Fibroblast of skin of scalp (primary cell): ENCODE results near the gene EBF3.

ENCODE experiments used
- DNase-seq: peaks from one replicate; pipeline ENCODE4 v3.0.0-alpha.2; 2013

The EBF3 gene

DNA sequence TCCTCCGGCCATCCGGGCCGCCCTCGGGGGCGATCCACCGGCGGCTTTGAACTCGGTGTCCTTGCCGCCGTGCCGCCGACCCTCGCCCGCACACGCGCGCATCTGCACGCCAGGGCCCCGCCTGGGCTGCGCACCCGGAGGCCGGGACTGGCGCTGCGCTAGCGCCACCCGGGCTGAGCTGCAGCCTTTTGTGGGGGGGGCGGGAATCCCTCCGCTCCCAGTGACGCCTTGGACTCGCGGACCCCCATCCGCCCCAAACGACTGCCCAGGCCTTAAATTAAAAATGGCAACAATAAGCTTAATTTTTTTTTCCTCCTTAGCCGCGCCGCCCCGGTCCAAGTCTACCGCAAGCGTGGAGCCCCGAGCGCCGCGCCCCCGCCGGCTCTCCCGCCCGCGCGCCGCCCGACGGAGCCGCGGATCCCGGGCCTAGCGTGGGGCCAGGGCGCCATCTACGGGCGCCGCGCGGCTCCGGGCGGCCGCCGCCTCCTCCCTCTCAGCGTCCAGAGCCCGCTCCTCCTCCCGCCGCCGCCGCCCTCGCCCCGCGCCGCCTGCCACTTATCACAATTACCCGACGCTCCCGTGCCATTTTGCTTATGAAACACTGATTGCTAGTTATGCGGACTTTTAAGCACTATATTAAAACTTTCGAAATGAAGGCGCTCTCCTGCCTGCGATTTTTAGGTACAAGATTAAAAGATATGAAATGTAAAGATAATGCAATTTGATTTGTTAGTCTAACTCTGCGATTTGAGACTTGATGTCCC is 7.5 kb upstream of the EBF3 start:
- peak; percentile 57 for DNase-seq

DNA sequence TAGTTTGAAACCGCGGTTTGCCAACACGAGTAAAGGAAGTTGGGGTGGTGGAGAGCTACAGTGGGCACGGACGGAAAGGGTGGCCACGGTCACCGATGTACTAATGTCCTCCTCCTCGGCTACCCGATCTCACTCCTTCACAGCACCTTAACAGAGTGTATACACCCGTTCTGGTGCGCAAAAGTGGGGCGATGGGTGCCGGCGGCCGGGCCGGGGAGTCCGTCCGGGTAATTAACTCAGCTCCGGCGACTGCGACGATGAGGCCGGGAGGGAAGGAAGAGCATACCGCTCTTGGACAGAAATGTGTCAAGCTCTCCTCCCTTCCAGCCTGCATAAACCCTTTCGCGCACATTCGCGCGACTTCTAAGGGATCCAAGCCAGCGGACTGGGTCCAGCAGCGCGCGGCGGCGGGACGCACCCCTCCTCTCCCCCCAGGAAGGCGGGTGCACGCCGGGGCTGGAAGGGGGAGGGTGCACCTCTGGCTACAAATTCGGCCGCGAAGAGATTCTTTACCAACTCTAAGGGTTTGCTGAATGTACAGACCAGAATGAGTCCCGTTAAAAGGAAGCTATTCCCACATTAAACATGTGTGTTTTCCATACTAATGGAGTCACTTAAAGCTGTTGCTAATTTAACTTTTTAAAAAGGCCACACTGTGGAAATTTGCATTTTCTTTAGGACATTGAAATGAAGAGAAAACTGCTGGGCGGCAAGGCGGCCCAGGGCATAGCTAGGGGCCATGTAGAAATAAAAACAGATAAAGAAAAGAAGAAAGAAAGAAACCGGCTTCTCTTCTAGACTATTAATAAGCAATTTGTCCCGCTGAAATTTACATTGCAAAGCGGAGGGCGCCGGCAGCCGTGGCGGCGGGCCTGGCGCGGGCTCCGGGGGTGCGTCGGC is 6.6 kb upstream of the EBF3 start:
- DNase-seq, result no peak

DNA sequence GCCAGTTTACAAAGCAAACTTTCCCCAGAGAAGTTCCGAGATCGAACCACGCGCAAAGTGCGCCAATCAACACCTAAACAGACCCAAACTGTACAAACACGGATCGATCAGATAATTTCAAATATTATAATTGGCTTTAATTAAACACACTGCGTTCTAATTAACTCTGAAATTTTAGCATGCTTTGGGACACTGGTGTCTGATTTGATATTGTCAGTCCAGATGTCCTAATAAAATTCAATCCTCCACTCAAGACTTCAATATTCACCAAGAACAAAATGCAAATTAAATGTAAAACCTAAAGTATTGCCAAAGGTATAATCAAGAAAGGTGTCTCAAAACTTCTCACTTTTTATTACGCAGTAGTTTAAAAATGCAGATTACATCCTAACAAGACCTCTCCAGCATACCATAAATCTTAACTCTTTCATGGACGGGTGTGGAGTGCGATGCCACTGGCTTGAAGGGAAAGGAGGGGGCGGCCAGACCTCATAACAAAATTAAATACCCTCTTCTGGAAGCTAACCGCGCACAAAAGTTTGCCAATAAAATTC is 5.9 kb upstream of the EBF3 start:
- no peak for DNase-seq

DNA sequence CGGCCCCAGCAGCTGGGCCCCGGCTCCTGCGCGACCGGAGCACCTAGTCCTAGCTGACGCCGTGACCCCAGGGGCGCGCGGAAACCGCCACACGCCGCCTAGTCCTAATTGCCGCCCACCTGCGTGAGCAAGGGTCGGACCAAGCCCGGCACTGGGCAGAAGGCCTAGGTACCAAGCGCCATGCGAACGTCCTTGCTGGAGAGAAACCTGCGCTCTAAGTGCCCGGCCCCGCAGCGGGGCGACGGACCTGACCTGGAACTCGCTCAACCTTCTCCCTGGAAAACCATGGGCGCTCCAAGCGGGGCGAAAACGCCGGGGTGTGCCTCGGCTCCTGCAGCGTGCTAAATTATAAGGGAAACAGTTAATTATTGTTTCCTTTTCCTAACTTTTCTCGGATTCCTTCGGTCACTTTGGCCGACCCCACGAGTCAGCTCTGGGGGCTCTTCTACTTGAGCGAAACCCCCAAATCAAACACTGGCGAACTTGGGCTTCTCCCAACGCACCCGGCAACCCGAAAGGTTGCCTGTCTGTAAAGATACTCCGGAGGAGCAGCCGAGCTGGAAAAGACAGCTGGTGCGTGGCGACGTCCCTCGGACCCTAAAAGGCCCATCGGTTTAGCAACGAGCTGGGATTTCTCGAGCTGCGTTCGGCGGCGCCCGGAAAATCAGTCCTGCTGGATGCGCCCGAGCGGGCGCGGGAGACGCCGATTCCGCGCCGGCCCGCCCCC is 5.3 kb upstream of the EBF3 start:
- DNase-seq, result no peak

DNA sequence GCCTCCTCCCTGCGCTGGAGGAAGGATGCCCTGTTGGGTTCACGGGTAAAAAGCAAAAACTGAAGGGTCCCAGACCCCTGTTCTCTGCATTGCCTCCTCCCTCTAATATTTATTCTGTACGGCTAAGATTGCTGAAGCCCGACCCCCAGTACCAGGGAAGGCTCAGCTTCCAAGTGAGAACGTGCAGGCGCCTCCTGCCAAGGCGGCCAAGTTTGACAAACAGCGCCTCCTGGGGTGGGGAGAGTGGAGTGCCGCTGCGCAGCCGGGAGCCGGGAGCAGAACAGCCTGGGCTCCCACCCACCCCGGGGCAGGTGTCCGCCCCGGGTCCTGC is 4.7 kb upstream of the EBF3 start:
- peak; percentile 54 for DNase-seq

DNA sequence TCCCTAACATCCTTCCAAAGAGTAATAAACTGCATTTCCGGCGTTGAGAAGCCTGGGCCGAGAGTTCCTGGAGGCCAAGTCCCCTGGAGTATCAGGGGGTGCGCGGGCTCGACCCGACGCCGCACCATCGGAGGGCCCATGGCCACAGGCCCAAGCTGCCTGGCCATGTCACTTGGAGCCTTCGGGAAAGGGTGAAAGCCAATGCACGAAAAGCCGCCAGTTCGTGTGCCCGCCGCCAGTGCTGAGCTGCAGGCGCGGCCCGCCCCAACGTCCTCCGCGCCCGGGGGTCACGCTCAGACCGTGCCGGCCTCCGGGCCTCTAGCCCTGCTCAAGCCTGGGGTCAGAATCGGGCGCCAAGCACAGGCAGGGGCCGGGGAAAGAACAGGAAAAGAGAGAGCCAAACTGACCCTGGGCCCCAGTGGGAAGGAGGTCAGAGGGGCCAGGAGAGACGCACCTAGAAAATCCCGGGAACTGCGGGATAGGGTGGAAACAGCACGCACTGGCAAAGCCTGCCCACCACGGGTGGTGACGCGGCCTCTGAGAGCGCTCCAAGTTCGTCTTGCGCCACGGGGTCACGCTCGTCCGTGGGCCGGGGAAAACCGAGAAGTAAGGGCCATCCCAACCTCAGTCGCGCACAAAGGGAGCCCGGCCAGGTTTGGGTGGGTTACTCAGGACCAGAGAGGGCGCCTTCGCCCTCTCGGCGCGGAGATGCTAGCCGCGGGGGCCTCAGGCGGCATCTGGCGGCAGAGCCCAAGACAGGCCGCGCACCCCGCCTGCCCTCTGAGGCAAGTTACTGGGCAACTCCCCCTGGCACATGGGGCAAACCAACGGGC is 4.2 kb upstream of the EBF3 start:
- DNase-seq, result no peak

DNA sequence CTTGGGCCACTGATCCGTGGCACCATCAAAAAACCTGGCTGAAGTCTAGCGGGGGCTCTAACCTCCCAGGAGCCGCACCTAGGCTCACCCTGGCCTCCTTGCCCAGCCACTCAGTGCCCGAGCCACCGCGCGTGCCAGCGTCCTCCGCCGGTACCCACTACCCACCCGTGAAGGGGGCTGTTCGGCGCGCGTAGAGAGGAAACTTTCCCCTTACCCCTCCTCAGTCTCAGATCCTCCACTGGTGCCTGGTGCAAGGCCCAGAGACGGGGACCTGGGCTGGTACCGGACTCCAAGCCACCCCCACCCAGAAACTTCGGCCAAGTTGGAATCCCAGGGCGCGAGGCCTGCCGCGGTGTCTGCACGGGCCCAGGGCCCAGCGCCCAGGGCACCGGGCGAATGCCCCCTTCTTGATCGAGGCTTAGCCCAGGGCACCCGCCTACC is 3.5 kb upstream of the EBF3 start:
- DNase-seq, result no peak

DNA sequence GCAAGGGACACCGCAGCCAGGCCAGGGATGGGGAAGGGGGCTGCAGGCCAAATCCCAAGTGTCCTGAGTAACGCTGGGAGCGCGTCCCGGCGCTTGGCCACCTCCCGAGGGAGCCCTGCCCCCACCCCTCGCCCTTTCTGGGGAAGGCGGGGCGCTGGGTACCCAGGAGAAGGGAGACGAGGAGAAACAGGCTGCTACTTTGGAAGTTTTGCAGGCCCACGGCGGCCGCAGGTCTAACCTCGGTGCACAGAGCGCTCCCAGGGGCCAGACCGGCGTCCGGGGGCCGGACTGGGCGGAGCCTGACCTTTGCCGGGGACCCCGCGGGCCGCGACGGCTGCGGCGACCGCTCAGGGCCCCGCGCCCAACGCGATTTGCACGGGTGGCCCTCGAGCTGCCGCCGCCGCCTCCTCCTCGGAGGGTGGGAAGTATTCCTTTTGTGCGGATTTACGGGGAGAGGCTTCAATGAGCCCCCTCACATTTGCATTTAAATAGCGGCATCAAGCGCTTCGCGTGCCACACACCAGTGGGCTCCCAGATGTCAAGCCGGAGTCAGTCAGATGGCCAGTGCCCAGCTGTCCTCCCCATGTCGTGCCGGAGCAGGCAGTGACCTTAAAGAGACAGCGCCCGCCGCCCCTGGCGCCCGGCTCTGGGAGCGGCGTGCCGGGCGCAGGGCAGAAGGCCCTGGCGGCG is 3.0 kb upstream of the EBF3 start:
- DNase-seq, result no peak

DNA sequence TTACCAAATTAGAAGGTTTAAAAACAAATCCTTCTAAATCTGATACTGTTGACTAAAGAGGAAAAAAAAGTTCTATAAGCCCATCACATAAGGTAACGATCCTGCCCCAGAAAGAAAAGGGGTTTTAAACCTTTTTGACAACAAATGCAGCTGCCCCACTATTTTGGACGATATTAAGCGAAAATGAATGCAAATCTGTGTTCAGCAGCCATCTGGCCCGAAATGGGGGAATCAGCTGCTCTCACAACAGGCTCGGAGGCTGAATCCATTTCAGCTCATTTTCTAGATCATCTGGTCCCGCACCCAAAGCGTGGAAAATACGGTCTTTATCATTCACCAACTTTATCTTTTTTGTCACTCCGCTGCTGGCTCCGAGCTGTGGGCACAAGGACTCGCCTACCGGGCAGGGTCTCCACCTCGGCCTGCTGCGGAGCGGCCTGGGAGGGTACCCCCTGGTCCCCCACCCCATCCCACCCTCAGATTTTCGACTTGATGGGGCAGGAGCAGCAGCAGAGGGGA is 2.4 kb upstream of the EBF3 start:
- no peak for DNase-seq

DNA sequence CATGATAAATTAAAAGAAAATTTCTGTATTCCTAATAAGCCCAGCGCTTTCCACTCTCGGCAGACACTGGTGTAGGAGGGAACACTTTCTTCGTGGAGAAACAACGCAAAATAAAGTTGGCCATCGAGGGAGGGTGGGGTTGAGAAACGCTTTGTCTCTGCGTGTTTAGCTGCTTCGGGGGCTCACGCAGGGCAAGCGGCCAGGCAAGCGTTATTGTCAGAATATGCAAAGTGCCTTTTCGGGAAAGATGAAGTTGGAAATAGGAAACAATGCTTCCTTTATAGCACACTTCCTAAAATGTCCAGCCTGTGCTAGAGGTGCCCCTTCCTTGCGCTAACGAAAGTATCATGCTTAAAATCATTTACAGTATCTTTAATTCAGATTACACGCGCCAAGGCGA is 1.9 kb upstream of the EBF3 start:
- DNase-seq, result no peak

DNA sequence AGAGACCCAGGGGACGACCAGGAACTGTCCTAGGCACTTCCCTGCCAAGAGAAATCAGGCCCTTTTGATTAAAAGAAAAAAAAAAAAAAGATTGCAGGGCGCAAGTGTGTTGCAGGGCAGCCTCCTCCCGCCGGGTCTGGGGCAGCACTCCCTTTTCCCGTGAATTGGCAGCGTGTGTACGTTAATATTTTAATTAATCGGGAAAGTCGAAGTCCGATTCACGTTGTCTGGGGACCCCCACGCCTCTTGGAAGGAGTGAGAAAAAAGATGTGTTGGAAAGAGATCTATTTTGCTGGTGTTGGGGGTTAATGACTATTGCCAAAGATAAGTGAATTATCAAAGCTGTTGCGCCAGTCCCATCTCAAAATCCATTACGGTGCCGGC is 1.3 kb upstream of the EBF3 start:
- no peak for DNase-seq

DNA sequence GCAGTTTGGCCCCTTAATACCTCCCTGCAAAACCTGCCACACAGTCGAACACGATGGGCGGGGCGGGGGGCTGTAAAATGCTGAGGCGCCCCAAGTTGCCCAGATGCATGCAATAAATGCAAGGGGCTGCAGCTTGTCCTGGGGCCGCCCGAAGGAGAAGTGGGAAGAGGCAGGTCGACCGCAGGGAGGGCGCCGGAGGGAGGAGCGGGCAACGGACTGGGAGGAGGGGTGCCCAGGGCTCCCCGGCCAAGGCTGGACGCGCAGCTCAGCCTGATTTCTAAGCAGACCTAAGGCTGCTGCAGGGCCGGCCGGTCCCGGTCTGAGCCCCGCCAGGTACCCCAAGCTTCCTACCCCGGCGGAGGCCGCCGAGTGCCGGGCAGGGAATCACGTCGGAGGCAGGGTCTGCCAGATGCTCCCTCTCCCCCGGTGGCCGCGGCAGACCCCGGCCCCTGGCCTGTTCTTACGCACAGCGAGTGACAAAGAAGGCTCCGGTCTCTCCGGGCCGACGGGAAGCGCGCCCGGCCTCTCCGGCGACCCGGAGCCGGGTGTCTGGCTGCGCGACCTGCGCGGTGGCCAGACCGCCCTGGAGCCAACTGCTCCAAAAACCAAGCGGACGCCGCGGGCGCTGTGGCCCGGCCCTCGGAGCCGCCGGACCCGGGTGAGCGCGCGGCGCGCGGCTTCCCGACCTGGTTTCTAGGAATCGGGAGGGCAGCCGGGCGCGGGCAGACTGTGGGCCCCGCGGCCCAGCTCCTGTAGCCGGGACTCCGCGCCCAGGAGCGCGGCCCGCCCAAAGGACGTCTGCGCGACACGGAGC is 744 bp upstream of the EBF3 start:
- DNase-seq, result no peak

DNA sequence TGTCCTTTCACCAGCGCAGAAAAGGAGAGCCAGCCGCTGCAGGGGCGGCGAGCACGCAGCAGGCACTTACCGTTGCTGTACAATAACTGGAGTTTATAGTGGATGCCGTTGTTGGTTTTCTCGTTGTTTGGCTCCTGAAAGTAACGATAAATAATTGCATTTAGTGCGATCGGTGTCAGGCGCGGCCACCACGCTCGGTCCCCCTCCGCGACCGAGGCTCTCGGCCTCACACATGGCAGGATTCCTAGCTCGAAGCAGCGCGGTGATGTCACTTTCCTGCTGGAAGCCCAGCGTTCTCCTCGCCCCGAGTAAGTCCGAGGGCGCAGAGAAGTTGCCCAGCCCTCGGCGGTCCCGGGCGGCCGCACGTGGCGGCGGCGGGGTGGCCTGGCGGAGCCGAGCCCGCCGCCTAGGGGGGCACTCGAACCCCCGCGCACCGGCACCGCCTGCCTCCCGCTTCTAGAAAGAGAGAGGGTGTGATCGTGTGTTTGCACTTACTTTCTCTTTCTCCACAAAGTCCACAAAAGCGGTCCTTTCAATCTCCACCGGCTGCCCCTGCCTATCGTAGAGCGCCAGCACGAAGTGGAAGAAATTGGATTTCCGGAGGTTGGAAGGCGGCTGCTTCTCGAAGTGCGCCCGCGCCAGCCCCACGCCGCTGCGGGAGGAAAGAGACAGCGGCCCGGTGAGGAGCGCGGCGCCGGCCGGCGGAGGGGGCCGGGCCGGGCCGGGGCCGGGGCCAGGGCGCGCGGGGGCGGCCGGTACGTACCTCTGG is 1.0 kb downstream of the EBF3 start:
- peak; percentile 56 for DNase-seq

DNA sequence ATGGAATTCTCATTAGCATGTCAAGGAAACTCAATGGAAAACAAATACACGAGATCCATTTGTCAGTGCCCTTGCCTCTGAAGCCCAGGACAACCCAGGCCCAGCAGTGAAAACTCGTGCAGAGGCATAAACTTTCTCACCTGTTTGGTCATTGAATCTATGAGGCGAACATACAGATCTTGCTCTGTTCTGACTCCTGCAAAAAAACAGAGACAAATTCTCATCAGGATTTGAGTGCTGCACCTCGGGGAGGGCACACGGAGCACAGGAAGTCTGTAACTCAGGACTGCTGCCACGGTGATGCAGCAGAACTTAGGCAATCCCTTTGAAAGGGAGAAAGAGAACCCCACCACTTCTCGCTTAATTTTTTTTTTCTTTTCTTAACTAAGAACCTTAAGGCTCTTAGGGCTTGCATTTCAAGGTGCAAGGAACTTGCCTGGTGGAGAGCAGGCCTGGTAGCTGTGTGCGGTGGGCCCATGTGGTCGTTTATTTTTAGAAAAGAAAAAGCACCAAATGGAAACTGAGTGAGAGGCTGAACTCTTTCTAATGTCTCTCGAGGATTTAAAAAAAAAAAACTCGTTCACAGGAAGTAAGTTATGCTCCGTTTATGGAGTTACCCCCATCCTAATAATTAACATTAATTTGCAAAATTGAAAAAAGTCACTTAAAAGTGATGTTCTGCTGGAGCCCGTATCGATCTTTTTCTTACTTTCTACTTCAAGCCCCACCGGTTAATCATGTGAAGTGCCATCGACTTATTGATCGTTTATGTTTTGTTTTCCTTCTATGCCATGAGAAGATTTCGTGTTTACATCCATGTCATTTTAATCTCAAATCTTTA is 1.8 kb downstream of the EBF3 start:
- DNase-seq, result no peak

DNA sequence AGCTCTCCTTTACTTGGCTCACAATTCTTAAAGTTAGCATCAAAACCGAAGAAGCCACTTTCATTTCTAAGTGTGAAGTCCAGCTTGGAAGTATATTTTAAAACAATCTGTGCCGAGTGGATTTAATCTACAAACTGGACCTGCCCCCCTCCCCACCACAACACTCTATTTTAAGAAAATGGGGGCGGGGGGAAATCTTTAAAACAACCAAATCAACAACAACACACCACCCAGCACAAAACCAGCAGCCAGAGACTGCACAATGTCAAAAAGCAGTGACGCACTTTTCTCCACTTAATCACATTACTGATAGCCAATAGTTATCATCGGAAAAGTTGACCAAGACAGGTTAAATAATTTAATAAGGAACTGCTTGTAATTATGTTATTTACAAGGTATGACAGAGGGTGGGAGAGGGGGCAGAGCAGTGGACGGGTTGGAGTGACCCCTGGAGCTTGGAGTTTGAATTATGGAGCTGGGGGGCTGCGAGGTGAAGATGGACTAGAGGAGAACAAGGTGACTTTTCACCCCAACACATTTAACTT is 2.8 kb downstream of the EBF3 start:
- DNase-seq, result no peak

DNA sequence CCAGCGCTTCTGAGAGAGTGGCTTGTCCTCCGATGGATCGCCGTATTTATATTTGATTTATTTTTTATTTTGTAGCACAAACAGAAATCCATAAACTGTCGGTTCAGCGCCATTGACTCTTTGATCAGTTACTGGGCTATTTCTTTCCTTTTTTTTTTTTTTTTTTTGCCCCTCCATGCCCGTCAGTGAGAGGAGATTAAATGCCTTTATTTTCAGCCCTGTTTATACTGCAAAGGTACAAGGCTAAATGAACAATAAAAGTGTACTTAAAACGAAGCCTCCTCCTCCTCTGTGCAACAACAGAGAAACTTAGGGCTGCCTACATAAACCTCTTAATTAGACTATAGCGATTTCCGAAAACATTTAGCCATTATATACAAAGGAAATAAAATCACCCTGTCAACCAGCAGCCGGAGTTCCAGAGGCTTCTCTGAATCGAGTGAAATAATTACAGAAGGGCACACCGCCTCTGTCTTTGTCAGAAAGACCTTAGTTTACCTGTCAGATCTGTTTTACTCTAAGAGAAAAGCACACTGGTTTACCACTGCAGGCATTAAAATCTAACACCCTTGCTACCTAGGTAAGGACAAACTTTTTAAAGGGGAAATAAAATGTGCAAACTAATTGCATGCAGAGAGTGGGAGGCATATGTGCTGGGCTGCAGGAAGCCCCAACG is 3.5 kb downstream of the EBF3 start:
- no peak for DNase-seq
